Gastrocnemius medialis (tissue), 4 donors: ENCODE measurements around the gene IL4.

Experiments used
- CTCF ChIP-seq, 5 experiments: fragments of 450-650 bp in 3 of 5; fragments of 200-600 bp in 2 of 5; sonication (generic) in 2 of 5; IDR thresholded peaks in 4 of 5; conservative IDR thresholded peaks in 1 of 5; 1 replicate in 4 of 5; 2 replicates in 1 of 5; pipeline ENCODE4 v1.5.1; 2016 to 2019; ENCODE audit warnings: antibody characterized with exemption in 5 of 5, mild to moderate bottlenecking in 3 of 5, moderate library complexity in 3 of 5
- POLR2A ChIP-seq, 2 donors: fragments of 450-650 bp; IDR thresholded peaks; one replicate each; pipeline ENCODE4 v1.6.1; 2017; ENCODE audit warnings: antibody characterized with exemption in 2 of 2, mild to moderate bottlenecking in 2 of 2, moderate library complexity in 2 of 2

- TF ChIP-seq POLR2A (IDR thresholded peaks at IDR 0.05) (no peak), CTCF (IDR thresholded peaks at IDR 0.05 in 4 of 5, conservative IDR thresholded peaks at IDR 0.05 in 1 of 5) (no peak)
Measured at GRCh38 chr5:132653716-132654115, 20.1 kb upstream of the IL4 start.
